G401.6 (cell line): ENCODE measurements around the gene COMMD3.
"Not testable (repeated sequence)": the region's sequence is repeated elsewhere in the genome, so short reads cannot be mapped to it uniquely, and the experiment has no call there.

Source experiments
- FAIRE-seq: peaks from 2 replicates; lab custom pipeline; 2012; peaks lifted over from hg19 to GRCh38; lab: Jason Lieb, UNC

The COMMD3 gene

DNA sequence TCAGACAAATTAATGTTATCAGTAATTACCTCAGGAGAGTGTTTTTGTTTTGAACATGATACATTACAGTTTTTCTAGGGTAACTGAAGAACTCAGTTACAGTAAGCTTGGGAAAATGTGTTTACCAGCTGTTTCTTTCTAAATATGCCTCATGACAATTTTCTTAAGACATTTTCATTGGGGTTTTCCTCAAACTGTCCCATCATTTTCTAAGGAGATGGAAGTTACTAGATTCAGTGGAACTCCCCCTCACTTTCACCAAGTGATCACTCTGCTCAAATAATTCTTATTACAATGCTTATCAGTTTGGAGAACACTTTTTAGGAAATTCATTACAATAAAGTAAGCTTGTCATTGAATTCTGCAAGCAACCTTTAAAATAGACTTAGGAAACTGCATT, 22.7 kb downstream of the COMMD3 start:
- no peak for FAIRE-seq

DNA sequence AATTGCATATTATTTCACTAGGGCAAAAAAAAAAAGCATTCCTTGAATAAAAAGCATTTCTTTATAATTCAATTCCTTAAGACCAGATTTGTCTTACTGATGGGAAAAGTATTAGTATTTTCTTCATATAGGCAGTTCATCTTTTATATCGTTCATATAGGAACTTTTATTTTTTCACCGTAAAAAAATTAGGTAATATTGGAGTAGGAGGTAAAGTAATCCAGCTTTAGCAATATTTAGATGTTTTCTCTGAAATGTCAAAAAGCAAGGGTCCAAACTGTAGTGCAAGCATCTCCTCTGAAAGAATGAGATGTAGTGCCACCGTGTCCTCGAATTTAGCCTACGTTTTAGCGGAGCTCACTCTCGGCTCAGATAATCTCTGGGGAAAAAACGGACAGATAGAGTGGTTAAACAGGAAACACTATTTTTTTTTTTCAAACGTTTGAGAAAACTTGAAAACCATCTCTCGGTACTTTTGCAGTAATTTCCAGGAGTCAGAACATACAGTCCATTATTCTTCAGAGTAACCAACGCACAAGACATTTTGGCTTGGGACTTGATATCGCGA, 23.7 kb downstream of the COMMD3 start:
- no peak for FAIRE-seq

DNA sequence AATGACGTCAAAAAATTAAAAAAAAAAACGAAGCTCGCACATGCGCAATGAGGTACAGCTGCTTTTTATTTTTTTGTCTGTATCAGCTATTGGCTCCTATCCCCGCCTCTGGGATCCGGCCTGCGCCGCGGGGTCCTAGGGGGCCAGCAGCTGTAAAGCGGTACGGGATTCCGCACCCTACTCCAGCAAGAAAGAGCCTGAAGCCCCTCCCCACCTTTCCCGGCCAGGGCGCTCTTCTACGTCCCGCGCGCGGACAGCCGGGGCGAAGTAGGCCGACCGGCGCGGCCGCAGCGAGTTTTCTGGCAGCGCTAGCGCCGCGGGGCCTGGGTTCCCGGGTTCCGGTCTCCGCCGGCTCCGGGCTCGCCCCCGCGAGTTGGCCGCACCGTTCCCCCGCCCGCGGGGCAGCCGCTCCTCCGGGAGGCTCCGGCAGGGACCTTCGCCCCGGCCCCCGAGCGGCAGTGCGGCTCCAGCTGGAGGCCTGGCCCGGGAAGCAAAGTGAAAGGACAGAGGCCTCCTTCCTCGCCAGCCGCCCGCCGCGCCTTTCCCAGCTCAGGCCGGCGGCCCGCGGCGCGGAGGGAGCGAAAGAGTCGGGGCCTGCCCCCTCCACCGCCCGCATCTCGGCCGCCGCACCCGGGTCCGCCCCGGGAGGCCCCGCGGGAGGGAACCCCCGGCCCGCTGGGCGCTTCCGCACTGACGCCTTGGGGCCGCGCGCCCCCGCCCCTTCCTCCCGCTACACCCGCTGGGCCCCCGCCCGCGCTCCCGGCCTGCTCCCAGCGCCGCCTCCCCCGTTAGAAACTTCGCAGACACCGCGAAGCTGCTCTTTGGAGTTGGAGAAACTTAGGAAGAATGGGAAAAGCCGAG, 24.4 kb downstream of the COMMD3 start:
- FAIRE-seq: no peak

DNA sequence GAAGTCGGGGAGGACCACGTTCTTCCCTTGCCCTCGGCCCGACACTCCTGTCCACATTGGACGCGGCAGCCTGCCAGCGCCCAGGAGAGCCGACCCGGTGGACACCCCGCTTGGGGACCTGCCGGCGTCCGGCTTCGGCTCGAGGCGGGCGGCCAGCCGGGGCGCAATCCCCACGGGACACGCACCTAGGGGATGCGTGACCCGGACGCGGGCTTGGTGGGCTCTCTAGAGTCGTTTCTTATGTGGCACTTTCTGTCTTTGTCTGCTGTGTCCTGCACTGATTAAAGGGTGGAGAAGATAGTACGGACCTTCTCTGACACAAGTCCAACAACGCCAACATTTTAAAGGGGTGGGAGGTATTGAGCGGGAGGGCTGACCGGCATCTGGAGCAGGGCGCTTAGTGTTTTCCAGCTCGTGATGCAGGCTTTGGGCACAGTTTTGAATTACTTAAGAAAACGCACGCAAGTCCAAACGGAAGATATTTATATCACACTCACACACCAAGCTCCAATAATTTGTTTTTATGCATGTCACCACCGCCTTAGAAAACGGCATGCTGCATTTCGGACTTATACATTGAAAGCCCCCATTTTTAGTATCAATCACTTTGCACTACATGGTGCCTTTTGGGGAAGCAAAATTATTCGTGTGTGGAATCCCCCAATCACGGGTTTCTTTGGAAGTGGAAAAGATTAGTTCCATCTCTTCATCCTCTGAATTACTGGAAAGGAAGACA, 25.2 kb downstream of the COMMD3 start:
- FAIRE-seq: no peak

DNA sequence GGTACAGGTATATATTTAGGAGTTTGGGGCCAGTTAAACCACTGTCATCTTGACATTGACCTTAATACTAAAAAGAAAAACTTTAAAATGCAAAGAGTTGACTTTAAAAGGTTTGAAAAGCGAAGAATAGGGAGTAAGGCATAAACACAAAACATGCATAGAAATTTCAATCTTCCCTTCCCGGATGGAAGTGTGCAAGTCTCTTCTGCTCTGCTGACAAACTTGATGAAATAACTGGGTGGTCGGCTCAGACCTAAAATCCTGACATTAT, 25.7 kb downstream of the COMMD3 start:
- FAIRE-seq: no peak

DNA sequence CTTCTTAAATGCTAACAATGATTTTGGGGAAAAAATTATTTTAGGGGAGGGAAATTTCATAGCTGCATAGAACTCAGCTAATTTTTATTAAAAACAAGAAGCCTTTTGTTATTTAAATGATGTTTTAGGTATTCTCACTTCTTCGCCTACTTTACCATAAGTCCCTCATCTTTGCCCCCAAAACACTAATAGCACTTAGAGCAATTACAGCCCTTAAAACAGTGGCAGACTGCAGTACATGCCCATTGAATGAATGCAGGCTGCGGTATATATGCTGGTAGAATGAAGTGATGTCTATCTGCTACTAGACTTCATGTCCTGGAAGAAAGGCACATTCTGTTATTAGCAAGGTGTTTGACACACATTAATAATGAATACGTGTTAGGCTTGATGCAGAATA, 26.2 kb downstream of the COMMD3 start:
- FAIRE-seq: no peak

DNA sequence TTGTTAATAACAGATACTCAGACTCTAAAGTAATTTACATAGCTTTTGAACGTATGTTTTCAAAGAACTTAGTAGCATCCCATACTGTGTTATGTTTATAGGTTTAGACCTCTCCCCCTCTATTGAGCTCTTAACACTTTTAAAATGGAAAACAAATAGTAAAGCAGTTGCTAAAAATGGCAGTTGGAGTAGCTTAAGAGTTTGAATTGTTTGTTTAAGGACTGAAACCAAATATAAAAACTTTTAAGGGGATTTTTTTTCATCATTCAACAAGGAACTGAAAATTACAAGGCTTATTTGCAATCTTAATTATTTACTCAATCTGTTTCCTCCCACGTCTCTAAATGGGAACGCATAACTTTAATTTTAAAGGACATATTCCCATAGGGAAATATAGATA, 27.5 kb downstream of the COMMD3 start:
- no peak for FAIRE-seq

DNA sequence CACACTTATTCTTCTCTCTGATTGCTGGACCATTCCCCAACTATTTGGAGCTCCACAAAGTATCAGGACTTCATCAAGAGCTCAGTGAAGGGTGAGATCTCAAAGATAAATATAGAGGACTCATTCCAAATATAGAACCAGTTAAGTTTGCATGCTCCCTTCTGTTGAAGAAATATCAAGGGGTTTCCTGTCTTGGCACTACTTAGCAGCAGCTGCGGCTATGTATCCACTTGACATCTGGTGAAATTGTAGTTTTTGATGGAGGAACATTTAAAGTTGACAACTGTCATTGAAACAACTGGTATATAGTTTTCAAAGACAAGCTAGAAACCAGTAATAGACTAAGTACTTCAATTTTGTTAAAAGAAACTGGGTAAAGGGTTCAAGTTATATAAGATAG, 28.1 kb downstream of the COMMD3 start:
- FAIRE-seq: no peak

DNA sequence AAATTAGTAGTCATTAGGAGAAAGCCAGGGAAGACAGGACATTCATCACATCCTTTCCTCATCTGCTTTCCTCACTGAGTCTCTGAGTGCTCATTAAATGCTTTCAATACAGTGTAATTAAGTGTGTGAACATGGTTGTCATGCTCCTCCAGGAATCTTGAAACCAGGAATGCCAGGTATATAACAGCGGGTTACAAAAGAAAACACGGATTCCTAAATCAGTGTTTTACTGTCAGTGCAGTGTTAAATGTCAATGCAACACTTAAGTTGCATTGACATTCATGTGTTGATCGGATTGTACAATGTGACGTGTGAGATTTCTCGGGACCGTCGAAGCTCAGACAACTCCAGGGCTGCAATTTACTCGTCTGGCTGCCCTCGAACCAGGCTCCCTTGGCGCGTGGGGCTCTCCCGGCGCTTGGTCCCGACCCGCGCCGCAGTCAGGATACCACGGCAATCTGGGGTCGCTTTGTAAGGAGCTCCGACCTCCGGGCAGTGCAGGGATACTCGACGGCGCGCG, 28.7 kb downstream of the COMMD3 start:
- FAIRE-seq: no peak

DNA sequence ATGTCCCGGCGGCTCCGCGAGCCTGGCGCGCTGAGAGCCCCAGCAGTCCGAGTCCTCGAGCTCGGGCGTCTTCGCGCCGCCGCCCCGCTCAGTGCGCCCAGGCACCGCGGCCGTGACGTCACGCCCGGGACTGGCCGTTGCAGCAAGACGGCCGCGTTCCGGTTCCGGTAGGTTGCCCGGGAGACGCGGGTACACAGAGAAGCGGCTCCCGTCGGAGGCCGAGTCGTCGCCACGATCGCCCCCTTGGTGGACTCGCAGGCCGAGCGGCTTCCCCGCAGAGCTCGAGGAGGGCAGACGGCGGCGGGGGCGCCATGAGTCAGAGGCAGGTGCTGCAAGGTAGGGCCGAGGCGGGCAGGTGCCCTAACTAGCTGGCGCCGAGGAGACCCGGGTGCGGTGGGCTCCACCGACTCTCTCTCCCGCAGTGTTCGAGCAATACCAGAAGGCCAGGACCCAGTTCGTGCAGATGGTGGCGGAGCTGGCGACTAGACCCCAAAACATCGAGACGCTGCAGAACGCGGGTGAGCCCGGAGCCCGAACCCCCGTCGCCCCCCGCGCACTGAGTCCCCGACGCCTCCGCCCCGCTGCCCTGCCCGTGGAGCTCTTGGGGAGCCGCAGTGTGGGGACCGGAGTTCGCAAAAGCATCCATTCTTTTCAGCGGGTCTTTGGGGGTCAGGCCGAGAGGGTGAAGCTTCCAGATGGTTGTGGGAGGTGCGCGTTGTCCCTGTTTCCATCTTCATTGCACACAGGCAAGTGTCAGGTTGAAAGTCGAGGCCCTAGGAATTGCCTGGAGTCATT, 29.3 kb downstream of the COMMD3 start, which contains the start of gene SPAG6:
SPAG6 (plus strand) TSS at position 196 of the 795 bp plus-strand sequence; CDS start at position 312, 116 bp downstream.
- FAIRE-seq: no peak

DNA sequence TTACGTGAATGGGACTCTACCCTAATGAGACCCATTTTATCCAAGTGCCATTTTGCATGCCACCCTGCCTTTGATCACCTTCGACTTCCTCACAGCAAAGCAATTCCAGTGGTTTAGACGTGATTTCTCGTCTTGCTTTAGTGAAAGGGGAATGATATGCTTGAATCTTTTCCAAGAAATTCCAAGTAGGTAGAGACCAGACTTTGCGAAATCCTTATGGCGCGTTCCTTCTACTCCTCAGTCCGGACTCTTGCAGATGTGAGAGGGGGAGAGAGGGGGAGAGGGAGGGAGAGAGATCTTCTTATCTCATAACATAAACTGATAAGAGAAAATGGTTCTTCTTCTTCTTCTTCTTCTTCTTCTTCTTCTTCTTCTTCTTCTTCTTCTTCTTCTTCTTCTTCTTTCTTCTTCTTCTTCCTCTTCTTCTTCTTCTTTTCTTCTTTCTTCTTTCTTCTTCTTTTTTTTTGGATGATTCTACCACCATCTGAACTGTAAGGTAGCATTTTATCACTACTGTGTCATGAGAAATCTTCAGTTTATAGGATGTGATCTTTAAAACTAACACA, 30.0 kb downstream of the COMMD3 start:
- no peak for FAIRE-seq

DNA sequence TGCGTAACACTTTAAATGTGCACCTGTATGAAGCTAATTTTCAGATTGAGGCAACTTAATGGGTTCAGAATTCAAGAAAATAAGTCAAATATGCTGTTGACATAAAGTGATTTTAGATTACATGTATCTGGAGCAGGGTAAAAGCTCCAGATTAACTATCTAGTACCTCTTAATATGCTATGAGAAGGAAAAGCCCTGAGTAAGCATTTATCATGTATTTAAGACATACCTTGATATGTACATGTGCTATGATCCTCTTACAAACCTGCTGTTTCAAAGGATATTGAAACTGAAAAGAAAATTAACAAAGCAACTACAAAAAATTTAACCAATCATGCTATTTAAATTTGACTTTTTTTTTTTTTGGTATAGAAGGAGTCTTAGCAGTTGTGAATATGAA, 33.6 kb downstream of the COMMD3 start:
- no peak for FAIRE-seq

DNA sequence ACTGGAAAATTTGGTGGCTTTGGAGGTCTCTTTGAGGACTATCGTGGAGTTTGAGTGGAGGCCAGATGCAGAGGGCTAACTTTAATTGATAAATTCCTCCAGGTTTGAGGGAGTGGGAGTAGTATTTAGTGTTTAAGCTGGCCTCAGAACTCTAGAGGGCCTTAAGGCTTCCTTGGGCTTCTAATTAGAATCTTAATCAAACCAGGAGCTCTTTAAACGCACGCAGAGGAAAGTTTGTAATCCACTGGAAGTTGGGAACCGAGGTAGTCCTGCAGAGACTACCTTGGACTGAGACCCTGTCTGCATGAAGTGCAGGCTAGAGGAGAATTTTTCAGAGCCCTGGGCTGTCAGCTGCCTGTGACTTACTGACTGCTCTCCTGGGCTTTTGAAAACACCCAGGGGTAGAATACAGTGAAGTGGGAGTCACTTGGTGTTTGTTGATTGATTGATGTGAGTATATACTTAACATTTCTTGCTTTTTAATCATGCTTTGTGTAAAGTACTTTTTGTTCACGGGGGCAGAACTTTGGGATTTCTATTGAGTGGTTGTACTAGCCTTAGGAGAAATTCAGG, 35.0 kb downstream of the COMMD3 start:
- FAIRE-seq: peak; percentile 100

DNA sequence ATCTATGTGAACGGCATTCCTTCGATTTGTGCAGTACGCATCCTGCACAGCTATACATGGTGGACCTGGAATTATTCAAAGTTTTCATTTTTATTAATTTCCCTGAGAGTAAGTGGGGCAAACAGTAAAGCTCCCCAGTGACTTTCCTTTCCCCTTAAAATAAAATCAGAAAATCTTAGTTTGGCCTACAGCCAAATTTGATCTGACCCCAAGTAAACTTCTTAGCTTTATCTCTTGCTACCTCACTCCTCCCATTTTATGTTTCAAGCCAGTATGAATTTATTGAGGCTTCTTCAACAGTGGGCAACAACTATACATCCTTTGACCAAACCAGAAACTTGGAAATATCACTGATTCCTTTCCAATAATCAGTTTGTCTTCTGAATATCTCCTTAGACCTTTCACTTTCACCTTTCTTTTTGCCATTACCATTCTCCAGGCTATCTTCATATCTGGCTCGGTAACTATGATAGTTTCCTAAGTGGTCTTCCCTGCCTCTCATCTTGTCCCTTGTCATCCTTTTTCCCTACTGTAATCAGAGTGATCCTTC, 40.2 kb downstream of the COMMD3 start:
- FAIRE-seq: no peak

DNA sequence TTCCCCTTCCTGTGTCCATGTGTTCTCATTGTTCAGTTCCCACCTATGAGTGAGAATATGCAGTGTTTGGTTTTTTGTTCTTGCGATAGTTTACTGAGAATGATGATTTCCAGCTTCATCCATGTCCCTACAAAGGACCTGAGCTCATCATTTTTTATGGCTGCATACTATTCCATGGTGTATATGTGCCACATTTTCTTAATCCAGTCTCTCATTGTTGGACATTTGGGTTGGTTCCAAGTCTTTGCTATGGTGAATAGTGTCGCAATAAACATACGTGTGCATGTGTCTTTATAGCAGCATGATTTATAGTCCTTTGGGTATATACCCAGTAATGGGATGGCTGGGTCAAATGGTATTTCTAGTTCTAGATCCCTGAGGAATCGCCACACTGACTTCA, 41.6 kb downstream of the COMMD3 start:
- not testable (repeated sequence) for FAIRE-seq

DNA sequence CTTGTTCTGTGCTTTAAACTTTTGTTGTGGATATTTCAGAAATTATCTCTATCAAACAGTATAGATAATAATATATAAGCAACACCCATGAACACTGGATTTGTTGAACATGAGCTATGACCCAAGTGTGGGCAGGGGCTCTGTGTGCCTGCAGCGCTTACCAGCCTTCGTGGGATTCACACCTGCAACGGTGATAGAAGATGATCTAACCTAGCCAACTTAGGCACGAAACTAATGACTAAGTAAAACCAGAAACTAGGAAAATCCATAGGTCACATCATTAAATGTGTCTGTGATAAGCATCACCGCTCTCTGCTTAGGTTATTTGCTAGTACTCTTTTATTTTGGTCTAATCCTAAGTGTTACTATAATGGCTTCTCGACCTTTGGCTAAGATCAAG, 47.1 kb downstream of the COMMD3 start:
- FAIRE-seq: no peak

DNA sequence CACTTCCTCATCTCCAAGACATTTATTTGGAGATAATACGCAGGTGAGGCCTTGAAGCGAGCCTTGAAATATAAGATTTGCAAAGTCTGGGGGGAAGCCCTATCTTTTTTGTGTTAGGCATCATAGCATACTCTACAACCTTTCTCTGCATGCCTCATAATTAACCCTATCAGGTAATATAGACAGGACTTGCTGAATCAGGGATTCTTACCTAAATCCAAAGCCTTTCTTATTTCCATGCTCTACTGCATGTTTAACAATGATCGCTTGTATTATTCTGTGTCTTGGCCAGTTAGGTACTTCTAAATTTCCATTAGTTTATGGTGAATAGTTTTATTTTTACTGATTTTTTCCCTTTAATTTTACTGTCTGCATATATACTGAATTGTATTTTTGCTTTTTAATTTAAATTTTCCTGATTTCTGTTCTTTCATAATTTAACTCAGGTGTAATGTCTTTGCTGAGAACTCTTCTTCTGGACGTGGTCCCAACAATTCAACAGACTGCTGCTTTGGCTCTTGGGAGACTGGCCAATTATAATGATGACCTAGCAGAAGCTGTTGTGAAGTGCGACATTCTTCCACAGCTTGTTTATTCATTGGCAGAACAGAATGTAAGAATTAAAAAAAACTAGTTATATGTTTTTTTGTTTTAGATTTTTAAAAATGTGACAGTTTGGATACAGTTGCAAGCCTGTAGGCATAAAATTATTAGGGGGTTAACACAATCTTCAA, 48.4 kb downstream of the COMMD3 start:
- FAIRE-seq: no peak

DNA sequence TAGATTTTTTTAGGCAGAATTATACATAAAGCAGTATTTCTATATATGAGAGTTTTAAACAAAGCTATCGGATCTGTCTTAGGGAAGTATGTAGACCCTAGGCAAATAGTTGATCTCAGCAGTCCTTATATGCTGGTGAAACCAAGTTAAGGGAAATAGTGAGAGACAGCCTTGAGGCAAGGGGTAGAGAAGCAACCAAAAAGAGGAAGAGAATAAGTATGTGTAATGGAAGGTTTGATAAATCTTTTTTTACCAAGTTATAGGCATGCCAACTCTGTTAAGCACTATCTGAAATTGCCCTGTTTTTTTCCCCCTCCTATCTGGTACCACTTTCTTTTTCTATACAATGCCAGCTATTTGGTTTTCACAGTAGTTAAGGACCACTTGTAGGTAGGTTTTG, 49.0 kb downstream of the COMMD3 start:
- FAIRE-seq: no peak

DNA sequence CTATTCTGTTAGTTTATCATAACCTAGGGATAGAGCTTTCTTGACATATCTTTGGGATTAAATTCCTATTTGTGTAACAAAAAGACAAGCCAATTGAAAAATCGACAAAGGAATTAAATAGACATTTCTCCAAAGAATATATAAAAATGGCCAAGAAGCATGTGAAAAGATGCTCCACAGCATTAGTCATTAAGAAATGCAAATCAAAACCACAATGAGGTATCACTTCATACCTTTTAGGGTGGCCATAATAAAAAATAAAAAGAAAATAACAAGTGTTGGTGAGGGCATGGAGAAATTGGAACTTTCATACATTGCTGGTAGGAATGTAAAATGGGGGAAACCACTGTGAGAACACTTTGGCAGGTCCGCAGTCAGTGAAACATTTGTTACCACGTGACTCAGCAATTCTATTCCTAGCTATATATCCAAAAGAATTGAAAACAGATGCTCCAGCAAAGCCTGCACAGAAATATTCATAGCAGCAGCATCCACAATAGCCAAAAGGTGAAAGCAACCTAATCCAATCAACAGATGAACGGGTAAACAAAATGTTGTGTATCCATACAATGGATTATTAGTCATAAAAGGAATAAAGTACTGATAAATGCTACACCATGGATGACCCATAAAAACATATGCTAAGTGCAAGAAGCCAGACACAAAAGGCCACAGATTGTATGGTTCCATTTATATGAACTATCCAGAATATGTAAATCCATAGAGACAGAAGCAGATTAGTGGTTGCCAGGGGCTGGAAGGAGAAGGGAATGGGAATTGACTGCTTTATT, 49.7 kb downstream of the COMMD3 start:
- FAIRE-seq: no peak

DNA sequence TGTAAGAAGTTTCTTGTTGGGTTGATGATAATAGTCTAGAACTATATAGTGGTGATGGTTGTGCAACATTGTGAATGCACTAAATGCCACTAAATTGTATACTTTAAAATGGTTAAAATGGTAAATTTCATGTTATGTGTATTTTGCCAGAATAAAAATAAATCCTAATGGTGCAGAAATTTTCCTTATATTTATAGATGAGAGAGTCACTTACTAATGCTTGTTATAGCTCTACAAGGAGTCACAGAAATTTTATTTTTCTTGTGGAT, 50.2 kb downstream of the COMMD3 start:
- FAIRE-seq: no peak
